RWPE1 (cell line): ENCODE measurements around the gene PRR4.

ENCODE experiments used
- CTCF ChIA-PET: fragments of 350-600 bp; sonication (Branson Sonifier 250); formaldehyde crosslinking; extraction: SDS; loops from one replicate; lab custom pipeline; 2021; lab: Yijun Ruan, JAX
- POLR2A ChIA-PET: fragments of 400-600 bp; formaldehyde crosslinking; extraction: SDS; loops from one replicate; lab custom pipeline; 2020; ENCODE audit warnings: antibody characterized with exemption; ENCODE audit not compliant: low non-redundant PET; lab: Yijun Ruan, JAX
- DNase-seq: peaks from one replicate; pipeline ENCODE4 v3.0.0; 2012; ENCODE audit warnings: low spot score
- H3K27ac ChIP-seq: fragments of 450-650 bp; 2 replicates; pipeline ENCODE4 v1.5.1; 2017
- CTCF ChIP-seq: fragments of 450-650 bp; conservative IDR thresholded peaks from 2 replicates; pipeline ENCODE4 v1.5.1; 2017; ENCODE audit warnings: low read depth, mild to moderate bottlenecking

PRR4 gene

GRCh38 chr12:10847744-10848143 is 1.5 kb downstream of the PRR4 start:
- ChIA-PET CTCF (no interaction called here), POLR2A (no interaction called here)
- no peak for DNase-seq
- no peak for TF ChIP-seq CTCF
- no peak overlapping the region for H3K27ac ChIP-seq

GRCh38 chr12:10842862-10843261 is 6.4 kb downstream of the PRR4 start:
- H3K27ac ChIP-seq: no peak overlapping the region
- no peak for TF ChIP-seq CTCF
- ChIA-PET CTCF (interaction anchor here (0.7 kb wide), 1 partner anchor 1314 kb away, joined by 3 read pairs; no protein-coding TSS in a partner anchor), POLR2A (no interaction called here)
- no peak for DNase-seq

- ChIA-PET POLR2A (no interaction called here), CTCF (no interaction called here)
- no peak for DNase-seq
- no peak overlapping the region for H3K27ac ChIP-seq
- TF ChIP-seq CTCF: no peak
Observed at GRCh38 chr12:10838461-10838860, 10.8 kb downstream of the PRR4 start.

- TF ChIP-seq CTCF: no peak
- ChIA-PET POLR2A (no interaction called here), CTCF (no interaction called here)
- no peak for DNase-seq
- no peak overlapping the region for H3K27ac ChIP-seq
Observed at GRCh38 chr12:10829994-10830393, 19.3 kb downstream of the PRR4 start.

GRCh38 chr12:10826258-10826657 is 23.0 kb downstream of the PRR4 start, which contains the start of gene TAS2R10:
Gene TAS2R10 (minus strand): TSS chr12:10826358. CDS start chr12:10826269, 89 bp downstream.
- no peak for DNase-seq
- TF ChIP-seq CTCF: no peak
- ChIA-PET CTCF (no interaction called here), POLR2A (no interaction called here)
- H3K27ac ChIP-seq: no peak within 1 kb of the TSS

- CTCF ChIA-PET: no interaction called here
- POLR2A ChIA-PET: no interaction called here
- DNase-seq: no peak
Observed at GRCh38 chr12:10824957-10825356, 24.3 kb downstream of the PRR4 start.

More at GRCh38 chr12:10824957-10825356, 24.3 kb downstream of the PRR4 start:
- TF ChIP-seq CTCF: no peak
- H3K27ac ChIP-seq: no peak overlapping the region
